Measurements from ENCODE around the gene PKN2.

PKN2 gene

DNA sequence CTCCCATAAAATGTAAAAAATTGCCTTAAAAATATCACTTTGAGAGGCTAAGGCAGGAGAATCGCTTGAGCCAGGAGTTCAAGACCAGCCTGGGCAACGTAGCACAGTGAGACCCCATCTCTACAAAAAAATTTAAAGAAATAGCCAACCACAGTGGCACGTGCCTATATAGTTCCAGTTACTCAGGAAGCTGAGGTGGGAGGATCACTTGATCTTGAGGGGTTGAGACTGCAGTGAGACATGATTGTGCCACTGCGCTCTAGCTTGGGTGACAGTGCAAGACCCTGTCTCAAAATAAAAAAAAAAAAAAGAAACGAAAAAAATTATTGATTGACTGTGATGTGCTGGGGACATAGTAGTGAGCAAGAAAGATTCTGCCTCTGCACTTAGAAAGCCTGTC is 38.4 kb downstream of the PKN2 start:
- no peak for TF ChIP-seq L3MBTL2 (conservative IDR thresholded peaks at IDR 0.05)
- no peak for TF ChIP-seq HDGF (IDR thresholded peaks at IDR 0.05; ENCODE audit: borderline replicate concordance)
- no peak for TF ChIP-seq FOXM1 (IDR thresholded peaks at IDR 0.05; ENCODE audit: borderline replicate concordance)
- TF ChIP-seq ZNF384 (IDR thresholded peaks at IDR 0.05) = no peak
- TF ChIP-seq ELF4 (IDR thresholded peaks at IDR 0.05) = no peak
- no peak for TF ChIP-seq TARDBP (IDR thresholded peaks at IDR 0.05)
- TF ChIP-seq SUZ12 (IDR thresholded peaks at IDR 0.05) = no peak
- no peak for TF ChIP-seq FOXK2 (IDR thresholded peaks at IDR 0.05)

GRCh38 chr1:88726697-88727096 is 42.6 kb downstream of the PKN2 start:
- POLR2A ChIA-PET = no interaction called here
- TF ChIP-seq NFRKB (IDR thresholded peaks at IDR 0.05) (no peak), ELF4 (IDR thresholded peaks at IDR 0.05) (no peak), HDGF (IDR thresholded peaks at IDR 0.05; ENCODE audit: borderline replicate concordance) (no peak), LEF1 (IDR thresholded peaks at IDR 0.05; ENCODE audit: borderline replicate concordance) (no peak), L3MBTL2 (conservative IDR thresholded peaks at IDR 0.05) (no peak), BHLHE40 (IDR thresholded peaks at IDR 0.05; ENCODE audit: borderline replicate concordance) (no peak), FOXM1 (IDR thresholded peaks at IDR 0.05; ENCODE audit: borderline replicate concordance) (no peak), FOXA1 (IDR thresholded peaks at IDR 0.05) (no peak), ARNT (IDR thresholded peaks at IDR 0.05) (no peak), SP1 (IDR thresholded peaks at IDR 0.05) (no peak)
- TF ChIP-seq, protein P1, sequence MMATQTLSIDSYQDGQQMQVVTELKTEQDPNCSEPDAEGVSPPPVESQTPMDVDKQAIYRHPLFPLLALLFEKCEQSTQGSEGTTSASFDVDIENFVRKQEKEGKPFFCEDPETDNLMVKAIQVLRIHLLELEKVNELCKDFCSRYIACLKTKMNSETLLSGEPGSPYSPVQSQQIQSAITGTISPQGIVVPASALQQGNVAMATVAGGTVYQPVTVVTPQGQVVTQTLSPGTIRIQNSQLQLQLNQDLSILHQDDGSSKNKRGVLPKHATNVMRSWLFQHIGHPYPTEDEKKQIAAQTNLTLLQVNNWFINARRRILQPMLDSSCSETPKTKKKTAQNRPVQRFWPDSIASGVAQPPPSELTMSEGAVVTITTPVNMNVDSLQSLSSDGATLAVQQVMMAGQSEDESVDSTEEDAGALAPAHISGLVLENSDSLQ (IDR thresholded peaks at IDR 0.05) = no peak
- DNase-seq (ENCODE audit: extremely low spot score) = no peak
- CTCF ChIA-PET = no interaction called here

More for the DNA sequence above, 38.4 kb downstream of the PKN2 start:
- ChIA-PET CTCF (no interaction called here), POLR2A (no interaction called here)
- no peak for DNase-seq (ENCODE audit: extremely low spot score)

GRCh38 chr1:88727205-88727604 is 43.1 kb downstream of the PKN2 start:
- CTCF ChIA-PET = no interaction called here
- POLR2A ChIA-PET = no interaction called here
- DNase-seq (ENCODE audit: extremely low spot score) = no peak
- TF ChIP-seq SP1 (IDR thresholded peaks at IDR 0.05) = no peak
- no peak for TF ChIP-seq LEF1 (IDR thresholded peaks at IDR 0.05; ENCODE audit: borderline replicate concordance)
- no peak for TF ChIP-seq ARNT (IDR thresholded peaks at IDR 0.05)

- TF ChIP-seq SP1 (IDR thresholded peaks at IDR 0.05) = no peak
- TF ChIP-seq L3MBTL2 (conservative IDR thresholded peaks at IDR 0.05) = no peak
- TF ChIP-seq LEF1 (IDR thresholded peaks at IDR 0.05; ENCODE audit: borderline replicate concordance) = no peak
- TF ChIP-seq, protein P1 (IDR thresholded peaks at IDR 0.05) = no peak
- no peak for TF ChIP-seq TARDBP (IDR thresholded peaks at IDR 0.05)
- no peak for TF ChIP-seq FOXA1 (IDR thresholded peaks at IDR 0.05)
- TF ChIP-seq NFRKB (IDR thresholded peaks at IDR 0.05) = no peak
- no peak for TF ChIP-seq FOXM1 (IDR thresholded peaks at IDR 0.05; ENCODE audit: borderline replicate concordance)
- no peak for TF ChIP-seq FOXK2 (IDR thresholded peaks at IDR 0.05)
- no peak for TF ChIP-seq CTBP1 (IDR thresholded peaks at IDR 0.05; ENCODE audit: borderline replicate concordance)
- no peak for TF ChIP-seq ARNT (IDR thresholded peaks at IDR 0.05)
- no peak for TF ChIP-seq ZNF384 (IDR thresholded peaks at IDR 0.05)
- TF ChIP-seq BHLHE40 (IDR thresholded peaks at IDR 0.05; ENCODE audit: borderline replicate concordance) = no peak
- TF ChIP-seq SUZ12 (IDR thresholded peaks at IDR 0.05) = no peak
- no peak for TF ChIP-seq ELF4 (IDR thresholded peaks at IDR 0.05)
- TF ChIP-seq HDGF (IDR thresholded peaks at IDR 0.05; ENCODE audit: borderline replicate concordance) = no peak
- ChIA-PET CTCF (no interaction called here), POLR2A (interaction anchor here (1.0 kb wide), 1 partner anchor 45 kb away, joined by 3 read pairs; the partner anchor contains the start of gene PKN2)
- no peak for DNase-seq (ENCODE audit: extremely low spot score)
Measured at GRCh38 chr1:88729297-88729696, 45.2 kb downstream of the PKN2 start.

- no peak for DNase-seq (ENCODE audit: extremely low spot score)
- POLR2A ChIA-PET = interaction anchor here (1.4 kb wide), 1 partner anchor 46 kb away, joined by 5 read pairs; the partner anchor contains the start of gene PKN2
- no peak for TF ChIP-seq HDGF (IDR thresholded peaks at IDR 0.05; ENCODE audit: borderline replicate concordance)
- no peak for TF ChIP-seq LEF1 (IDR thresholded peaks at IDR 0.05; ENCODE audit: borderline replicate concordance)
- TF ChIP-seq SUZ12 (IDR thresholded peaks at IDR 0.05) = no peak
- no peak for TF ChIP-seq BHLHE40 (IDR thresholded peaks at IDR 0.05; ENCODE audit: borderline replicate concordance)
- no peak for TF ChIP-seq ZNF384 (IDR thresholded peaks at IDR 0.05)
- TF ChIP-seq, protein P1 (IDR thresholded peaks at IDR 0.05) = no peak
- no peak for TF ChIP-seq TARDBP (IDR thresholded peaks at IDR 0.05)
- no peak for TF ChIP-seq FOXM1 (IDR thresholded peaks at IDR 0.05; ENCODE audit: borderline replicate concordance)
- no peak for TF ChIP-seq SP1 (IDR thresholded peaks at IDR 0.05)
- no peak for TF ChIP-seq ELF4 (IDR thresholded peaks at IDR 0.05)
- TF ChIP-seq L3MBTL2 (conservative IDR thresholded peaks at IDR 0.05) = no peak
- no peak for TF ChIP-seq FOXK2 (IDR thresholded peaks at IDR 0.05)
- no peak for TF ChIP-seq CTBP1 (IDR thresholded peaks at IDR 0.05; ENCODE audit: borderline replicate concordance)
- CTCF ChIA-PET = no interaction called here
Measured at GRCh38 chr1:88730132-88730675, 46.1 kb downstream of the PKN2 start.

- no peak for DNase-seq (ENCODE audit: extremely low spot score)
- CTCF ChIA-PET = no interaction called here
- TF ChIP-seq HDGF (IDR thresholded peaks at IDR 0.05; ENCODE audit: borderline replicate concordance) = no peak
- POLR2A ChIA-PET = interaction anchor here (1.4 kb wide), 1 partner anchor 47 kb away, joined by 5 read pairs; the partner anchor contains the start of gene PKN2
Measured at GRCh38 chr1:88730995-88731394, 46.9 kb downstream of the PKN2 start.
